ENCODE results near the gene SPATA6.

The SPATA6 gene

DNA sequence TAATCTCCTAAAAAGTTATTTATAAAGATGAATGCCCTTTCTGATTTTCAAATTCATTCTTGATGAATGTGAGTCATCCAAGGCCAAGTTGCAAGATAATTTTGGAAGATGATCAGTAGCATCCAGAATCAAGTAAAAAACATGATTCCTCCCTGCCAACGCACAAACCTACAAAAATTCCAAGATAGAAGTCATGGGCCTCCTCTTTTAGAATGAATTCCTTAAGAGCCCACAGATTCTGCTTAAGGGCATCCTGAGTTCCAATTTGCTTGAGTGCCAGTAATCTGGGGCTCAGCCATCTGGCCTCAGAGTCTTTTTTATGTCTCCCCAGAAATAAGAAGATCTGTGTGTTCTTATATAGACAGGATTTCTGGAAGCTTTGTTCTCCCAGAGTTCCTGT lies 23.2 kb upstream of the SPATA6 start:
- H3K14ac ChIP-seq (ENCODE audit: low read length in 2 of 2), result no peak overlapping the region

DNA sequence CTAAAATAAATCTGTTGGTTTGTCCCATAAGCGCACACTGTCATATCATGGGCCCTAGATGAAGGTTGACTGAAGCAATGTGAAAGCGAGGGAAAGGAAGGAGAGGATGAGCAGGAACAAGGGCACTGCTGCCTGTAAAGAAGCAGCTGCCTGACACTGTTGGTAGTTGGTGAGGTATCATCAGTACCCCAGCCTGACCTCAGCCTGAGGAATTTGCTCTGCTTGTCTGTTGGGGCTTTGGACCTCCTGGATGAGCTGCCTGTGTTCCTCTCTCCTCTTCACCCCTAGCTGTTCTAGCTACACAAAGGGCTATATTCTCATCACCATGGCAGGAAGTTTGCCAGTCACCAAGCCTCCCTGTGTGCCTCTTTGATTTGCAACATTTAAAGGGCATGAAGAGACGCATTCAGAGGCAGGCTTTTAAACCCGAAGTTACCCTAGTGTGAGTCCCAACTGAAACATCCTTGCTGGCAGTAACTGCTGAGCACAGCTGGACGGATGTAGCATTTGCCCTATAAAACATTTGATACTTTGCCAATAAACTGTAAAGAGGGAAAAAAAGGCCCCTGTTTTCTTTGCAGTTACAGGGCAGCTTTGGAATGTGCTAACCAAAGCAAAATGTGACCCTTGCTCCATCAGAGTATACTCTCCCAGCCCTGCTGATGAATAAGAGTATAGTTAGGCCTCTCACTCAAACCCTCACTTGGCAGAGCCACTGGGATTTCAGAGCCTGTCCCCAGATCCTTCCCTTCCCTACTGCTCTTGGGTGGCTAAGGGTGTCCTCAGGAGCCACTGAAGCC lies 22.2 kb upstream of the SPATA6 start:
- peak overlapping the region; percentile 47 for H2AFZ ChIP-seq (ENCODE audit: low read depth, low read length)
- peak overlapping the region in 1 of 2 experiments; percentile 80 for H3K14ac ChIP-seq (ENCODE audit: low read length in 2 of 2)
- peaks cover 16% of the 10 kb centered on the region for H3K4me1 ChIP-seq (ENCODE audit: control insufficient read depth, insufficient read depth, low read depth, low read length)
- peak overlapping the region; percentile 27 for H2BK120ac ChIP-seq (ENCODE audit: low read depth, low read length)
- H2BK15ac ChIP-seq (ENCODE audit: low read depth, poor library complexity, severe bottlenecking), result peak overlapping the region; percentile 60
- WGBS, result 52% methylated on average over 5 of the region's 5 CpGs
- H2BK12ac ChIP-seq (ENCODE audit: low read length in 2 of 2), result peak overlapping the region; percentile 40 to 96
- H3K9me3 ChIP-seq (ENCODE audit: control insufficient read depth, low read length), result no peaks in the 10 kb centered on the region
- H3K27ac ChIP-seq (ENCODE audit: low read length, poor library complexity, severe bottlenecking), result peak overlapping the region; percentile 98
- peak overlapping the region; percentile 24 for H2AK5ac ChIP-seq (ENCODE audit: low read length, severe bottlenecking)
- peak overlapping the region; percentile 69 for H3K9ac ChIP-seq (ENCODE audit: low read length)
- H3K23ac ChIP-seq (ENCODE audit: low read length in 2 of 2), result peak overlapping the region in 1 of 2 experiments; percentile 81
- H3K4ac ChIP-seq (ENCODE audit: low read depth in 1 of 2, low read length in 2 of 2), result peak overlapping the region; percentile 35 to 71
- H3K27me3 ChIP-seq (ENCODE audit: control insufficient read depth in 1 of 2, insufficient read depth in 1 of 2, low read length in 2 of 2), result no peaks in the 10 kb centered on the region
- H3K4me2 ChIP-seq (ENCODE audit: low read length, poor library complexity, severe bottlenecking), result peak overlapping the region; percentile 42
- peak overlapping the region; percentile 59 to 93 for H3K18ac ChIP-seq (ENCODE audit: low read depth in 1 of 2, low read length in 2 of 2)
- H3K36me3 ChIP-seq (ENCODE audit: control insufficient read depth in 1 of 2, insufficient read depth in 2 of 2, low read depth in 1 of 2, low read length in 2 of 2), result no peaks in the 10 kb centered on the region
- peak overlapping the region in 1 of 2 experiments; percentile 43 for H3K4me3 ChIP-seq (ENCODE audit: insufficient read depth in 1 of 2, low read depth in 1 of 2, low read length in 2 of 2)
- DNase-seq, result peak; percentile 88
- H3K79me1 ChIP-seq (replicated peaks; ENCODE audit: low read length, poor library complexity, severe bottlenecking), result no peaks in the 10 kb centered on the region
- peak overlapping the region; percentile 89 for H2BK5ac ChIP-seq (ENCODE audit: low read depth, low read length, poor library complexity, severe bottlenecking)
- peak overlapping the region; percentile 93 for H4K8ac ChIP-seq (ENCODE audit: low read length)
- peak overlapping the region; percentile 88 for H4K91ac ChIP-seq (ENCODE audit: low read length)

More for the DNA sequence above, 23.2 kb upstream of the SPATA6 start:
- Histone ChIP-seq H4K91ac (ENCODE audit: low read length) (no peak overlapping the region), H3K4ac (ENCODE audit: low read depth in 1 of 2, low read length in 2 of 2) (no peak overlapping the region), H3K36me3 (ENCODE audit: control insufficient read depth in 1 of 2, insufficient read depth in 2 of 2, low read depth in 1 of 2, low read length in 2 of 2) (no peaks in the 10 kb centered on the region), H4K8ac (ENCODE audit: low read length) (no peak overlapping the region), H3K9me3 (ENCODE audit: control insufficient read depth, low read length) (no peaks in the 10 kb centered on the region), H2BK120ac (ENCODE audit: low read depth, low read length) (peak overlapping the region; percentile 3), H3K27ac (ENCODE audit: low read length, poor library complexity, severe bottlenecking) (peak overlapping the region; percentile 7), H3K4me1 (ENCODE audit: control insufficient read depth, insufficient read depth, low read depth, low read length) (peaks cover 16% of the 10 kb centered on the region), H2AK5ac (ENCODE audit: low read length, severe bottlenecking) (peak overlapping the region; percentile 31), H2AFZ (ENCODE audit: low read depth, low read length) (no peak overlapping the region), H3K9ac (ENCODE audit: low read length) (no peak overlapping the region), H2BK15ac (ENCODE audit: low read depth, poor library complexity, severe bottlenecking) (no peak overlapping the region), H2BK5ac (ENCODE audit: low read depth, low read length, poor library complexity, severe bottlenecking) (no peak overlapping the region), H3K4me3 (ENCODE audit: insufficient read depth in 1 of 2, low read depth in 1 of 2, low read length in 2 of 2) (no peak overlapping the region), H3K27me3 (ENCODE audit: control insufficient read depth in 1 of 2, insufficient read depth in 1 of 2, low read length in 2 of 2) (no peaks in the 10 kb centered on the region), H3K18ac (ENCODE audit: low read depth in 1 of 2, low read length in 2 of 2) (no peak overlapping the region), H2BK12ac (ENCODE audit: low read length in 2 of 2) (no peak overlapping the region), H3K23ac (ENCODE audit: low read length in 2 of 2) (no peak overlapping the region), H3K4me2 (ENCODE audit: low read length, poor library complexity, severe bottlenecking) (no peak overlapping the region), H3K79me1 (replicated peaks; ENCODE audit: low read length, poor library complexity, severe bottlenecking) (no peaks in the 10 kb centered on the region)
- no peak for DNase-seq
- WGBS, result 74% methylated on average over 1 of the region's 1 CpG

DNA sequence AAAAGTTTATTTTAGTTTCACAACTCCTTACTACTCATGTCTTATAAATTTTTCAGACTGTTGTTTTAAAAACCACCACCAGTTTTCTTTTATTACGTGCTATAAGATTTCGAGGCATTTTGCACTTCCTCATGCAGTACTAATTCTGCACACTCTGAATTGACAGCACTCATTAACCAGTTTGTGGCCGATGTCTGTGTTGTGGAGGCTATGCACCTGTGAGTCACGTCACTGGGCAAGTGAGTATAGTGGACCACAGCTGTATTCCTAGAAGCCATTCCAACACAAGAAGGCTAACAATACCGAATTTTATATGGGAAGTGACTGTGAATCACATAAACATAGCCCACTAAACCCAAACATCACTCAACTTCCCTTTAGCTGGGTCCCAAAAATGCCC lies 21.0 kb upstream of the SPATA6 start:
- Histone ChIP-seq H3K4me2 (ENCODE audit: low read length, poor library complexity, severe bottlenecking) (no peak overlapping the region), H2AFZ (ENCODE audit: low read depth, low read length) (no peak overlapping the region), H2BK15ac (ENCODE audit: low read depth, poor library complexity, severe bottlenecking) (no peak overlapping the region), H3K36me3 (ENCODE audit: control insufficient read depth in 1 of 2, insufficient read depth in 2 of 2, low read depth in 1 of 2, low read length in 2 of 2) (no peaks in the 10 kb centered on the region), H3K9me3 (ENCODE audit: control insufficient read depth, low read length) (no peaks in the 10 kb centered on the region), H4K91ac (ENCODE audit: low read length) (no peak overlapping the region), H2BK12ac (ENCODE audit: low read length in 2 of 2) (no peak overlapping the region), H3K23ac (ENCODE audit: low read length in 2 of 2) (no peak overlapping the region), H3K27ac (ENCODE audit: low read length, poor library complexity, severe bottlenecking) (peak overlapping the region; percentile 93), H3K9ac (ENCODE audit: low read length) (no peak overlapping the region), H2AK5ac (ENCODE audit: low read length, severe bottlenecking) (peak overlapping the region; percentile 64), H2BK5ac (ENCODE audit: low read depth, low read length, poor library complexity, severe bottlenecking) (no peak overlapping the region), H3K79me1 (replicated peaks; ENCODE audit: low read length, poor library complexity, severe bottlenecking) (no peaks in the 10 kb centered on the region), H3K4me3 (ENCODE audit: insufficient read depth in 1 of 2, low read depth in 1 of 2, low read length in 2 of 2) (no peak overlapping the region), H3K4ac (ENCODE audit: low read depth in 1 of 2, low read length in 2 of 2) (peak overlapping the region in 1 of 2 experiments; percentile 53), H2BK120ac (ENCODE audit: low read depth, low read length) (no peak overlapping the region), H3K27me3 (ENCODE audit: control insufficient read depth in 1 of 2, insufficient read depth in 1 of 2, low read length in 2 of 2) (no peaks in the 10 kb centered on the region), H3K4me1 (ENCODE audit: control insufficient read depth, insufficient read depth, low read depth, low read length) (peaks cover 14% of the 10 kb centered on the region), H4K8ac (ENCODE audit: low read length) (no peak overlapping the region), H3K18ac (ENCODE audit: low read depth in 1 of 2, low read length in 2 of 2) (no peak overlapping the region), H3K14ac (ENCODE audit: low read length in 2 of 2) (no peak overlapping the region)
- no peak for DNase-seq
- WGBS, result 90% methylated on average over 4 of the region's 5 CpGs

DNA sequence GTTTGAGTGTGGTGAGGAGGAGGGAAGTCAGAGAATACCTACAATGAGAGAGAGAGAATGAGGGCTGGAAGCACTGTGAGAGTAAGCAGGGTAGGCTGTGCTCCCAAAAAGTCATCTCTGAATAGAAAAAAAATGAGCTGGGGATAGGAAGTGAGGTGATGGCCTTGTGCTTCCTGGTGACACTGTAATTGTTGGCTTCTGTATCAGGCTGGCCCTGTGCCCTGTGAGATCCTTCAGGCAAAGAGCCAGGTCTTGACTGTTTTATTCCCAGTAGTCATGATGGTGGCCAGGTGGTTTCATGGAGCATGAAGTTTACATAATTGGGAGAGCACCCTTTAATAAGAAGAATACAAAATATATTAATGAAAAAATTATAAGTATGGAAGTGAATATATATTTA lies 20.4 kb upstream of the SPATA6 start:
- H3K23ac ChIP-seq (ENCODE audit: low read length in 2 of 2), result no peak overlapping the region
- no peak overlapping the region for H3K4me3 ChIP-seq (ENCODE audit: insufficient read depth in 1 of 2, low read depth in 1 of 2, low read length in 2 of 2)
- no peaks in the 10 kb centered on the region for H3K36me3 ChIP-seq (ENCODE audit: control insufficient read depth in 1 of 2, insufficient read depth in 2 of 2, low read depth in 1 of 2, low read length in 2 of 2)
- no peak overlapping the region for H4K91ac ChIP-seq (ENCODE audit: low read length)
- H3K4me2 ChIP-seq (ENCODE audit: low read length, poor library complexity, severe bottlenecking), result no peak overlapping the region
- H3K9me3 ChIP-seq (ENCODE audit: control insufficient read depth, low read length), result no peaks in the 10 kb centered on the region
- no peak overlapping the region for H3K9ac ChIP-seq (ENCODE audit: low read length)
- H3K4me1 ChIP-seq (ENCODE audit: control insufficient read depth, insufficient read depth, low read depth, low read length), result peaks cover 14% of the 10 kb centered on the region
- H2BK12ac ChIP-seq (ENCODE audit: low read length in 2 of 2), result no peak overlapping the region
- no peak overlapping the region for H2AK5ac ChIP-seq (ENCODE audit: low read length, severe bottlenecking)
- H3K27me3 ChIP-seq (ENCODE audit: control insufficient read depth in 1 of 2, insufficient read depth in 1 of 2, low read length in 2 of 2), result no peaks in the 10 kb centered on the region
- no peak for DNase-seq
- H3K14ac ChIP-seq (ENCODE audit: low read length in 2 of 2), result no peak overlapping the region
- peak overlapping the region; percentile 21 for H2BK5ac ChIP-seq (ENCODE audit: low read depth, low read length, poor library complexity, severe bottlenecking)
- H2BK15ac ChIP-seq (ENCODE audit: low read depth, poor library complexity, severe bottlenecking), result no peak overlapping the region
- no peak overlapping the region for H4K8ac ChIP-seq (ENCODE audit: low read length)
- no peak overlapping the region for H2AFZ ChIP-seq (ENCODE audit: low read depth, low read length)
- no peak overlapping the region for H3K27ac ChIP-seq (ENCODE audit: low read length, poor library complexity, severe bottlenecking)
- H3K18ac ChIP-seq (ENCODE audit: low read depth in 1 of 2, low read length in 2 of 2), result no peak overlapping the region
- no peak overlapping the region for H3K4ac ChIP-seq (ENCODE audit: low read depth in 1 of 2, low read length in 2 of 2)
- H3K79me1 ChIP-seq (replicated peaks; ENCODE audit: low read length, poor library complexity, severe bottlenecking), result no peaks in the 10 kb centered on the region
- no peak overlapping the region for H2BK120ac ChIP-seq (ENCODE audit: low read depth, low read length)

Data from mesenchymal stem cell (in vitro differentiated cells and primary cell).